Measurements from ENCODE around the gene TUBB1.

DNA sequence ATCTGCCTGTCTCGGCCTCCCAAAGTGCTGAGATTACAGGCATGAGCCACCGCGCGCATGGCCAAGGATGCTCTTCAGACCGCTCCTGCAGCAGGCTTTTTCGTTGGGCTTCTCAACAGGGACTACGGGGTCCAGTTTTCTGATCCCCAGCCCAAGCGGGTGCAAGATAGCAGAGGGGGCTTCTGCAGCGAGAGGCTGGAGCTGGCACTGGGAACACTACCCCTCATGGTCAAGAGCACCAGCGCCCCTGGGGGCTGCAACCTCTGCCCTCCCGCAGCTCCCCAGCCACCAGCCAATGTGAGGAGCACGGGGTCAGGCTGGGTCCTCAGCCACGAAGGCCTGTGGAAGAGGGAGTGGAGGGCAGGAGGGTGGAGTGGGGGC, 18.2 kb upstream of the TUBB1 start:
- TF ChIP-seq, protein P1, sequence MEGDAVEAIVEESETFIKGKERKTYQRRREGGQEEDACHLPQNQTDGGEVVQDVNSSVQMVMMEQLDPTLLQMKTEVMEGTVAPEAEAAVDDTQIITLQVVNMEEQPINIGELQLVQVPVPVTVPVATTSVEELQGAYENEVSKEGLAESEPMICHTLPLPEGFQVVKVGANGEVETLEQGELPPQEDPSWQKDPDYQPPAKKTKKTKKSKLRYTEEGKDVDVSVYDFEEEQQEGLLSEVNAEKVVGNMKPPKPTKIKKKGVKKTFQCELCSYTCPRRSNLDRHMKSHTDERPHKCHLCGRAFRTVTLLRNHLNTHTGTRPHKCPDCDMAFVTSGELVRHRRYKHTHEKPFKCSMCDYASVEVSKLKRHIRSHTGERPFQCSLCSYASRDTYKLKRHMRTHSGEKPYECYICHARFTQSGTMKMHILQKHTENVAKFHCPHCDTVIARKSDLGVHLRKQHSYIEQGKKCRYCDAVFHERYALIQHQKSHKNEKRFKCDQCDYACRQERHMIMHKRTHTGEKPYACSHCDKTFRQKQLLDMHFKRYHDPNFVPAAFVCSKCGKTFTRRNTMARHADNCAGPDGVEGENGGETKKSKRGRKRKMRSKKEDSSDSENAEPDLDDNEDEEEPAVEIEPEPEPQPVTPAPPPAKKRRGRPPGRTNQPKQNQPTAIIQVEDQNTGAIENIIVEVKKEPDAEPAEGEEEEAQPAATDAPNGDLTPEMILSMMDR (IDR thresholded peaks at IDR 0.05; ENCODE audit: insufficient read depth, low read depth, low read length) = no peak
- no peak for TF ChIP-seq EZH2 (IDR thresholded peaks at IDR 0.05; ENCODE audit: insufficient read depth, low read length)

Measured in astrocyte (in vitro differentiated cells and primary cell).